ENCODE results near the gene MALRD1. TPM values are rescaled to one million over a fixed set of nuclear protein-coding genes. Genes with fewer than 3 reads are reported as not detected.

MALRD1 gene
- total RNA-seq, 1 experiment from 2014 or later: not detected

GRCh38 chr10:19750972-19751371 lies 702.4 kb downstream of the MALRD1 start:
- BruUV-seq (replicated peaks): no TSS peak
- CTCF ChIA-PET: no interaction called here
- Histone ChIP-seq H3K4me3 (ENCODE audit: low read depth in 2 of 2, low read length in 2 of 2) (no peak overlapping the region), H3K9me3 (ENCODE audit: control insufficient read depth, insufficient read depth, low read depth, low read length) (no peaks in the 10 kb centered on the region), H3K27me3 (ENCODE audit: control insufficient read depth, insufficient read depth, low read length) (no peaks in the 10 kb centered on the region), H3K27ac (ENCODE audit: low read length) (no peak overlapping the region), H3K4me1 (ENCODE audit: control insufficient read depth, insufficient read depth, low read length) (no peaks in the 10 kb centered on the region), H3K36me3 (ENCODE audit: control insufficient read depth, insufficient read depth, low read length) (no peaks in the 10 kb centered on the region)
- in situ Hi-C loops (cut with HindIII; ENCODE audit: low pct_unique_long_range_greater_than_20kb, low sequenced_read_pairs): no loop called here
- intact Hi-C loops (cut with micrococcal nuclease; ENCODE audit: unreplicated experiment): no loop called here
- TF ChIP-seq POLR2AphosphoS5 (IDR thresholded peaks at IDR 0.05; ENCODE audit: low read depth, low read length) (no peak), SIN3A (IDR thresholded peaks at IDR 0.05; ENCODE audit: borderline replicate concordance, insufficient read depth, low read depth, low read length) (no peak), REST (IDR thresholded peaks at IDR 0.05; ENCODE audit: insufficient read depth in 1 of 2, low read depth in 2 of 2, low read length in 1 of 2) (no peak), TCF7L2 (IDR thresholded peaks at IDR 0.05; ENCODE audit: low read depth, low read length) (no peak), CTCF (IDR thresholded peaks at IDR 0.05) (no peak)
- DNase-seq (ENCODE audit: low read depth, low spot score): no peak
- POLR2A ChIA-PET: no interaction called here
- no peak for ATAC-seq

DNA sequence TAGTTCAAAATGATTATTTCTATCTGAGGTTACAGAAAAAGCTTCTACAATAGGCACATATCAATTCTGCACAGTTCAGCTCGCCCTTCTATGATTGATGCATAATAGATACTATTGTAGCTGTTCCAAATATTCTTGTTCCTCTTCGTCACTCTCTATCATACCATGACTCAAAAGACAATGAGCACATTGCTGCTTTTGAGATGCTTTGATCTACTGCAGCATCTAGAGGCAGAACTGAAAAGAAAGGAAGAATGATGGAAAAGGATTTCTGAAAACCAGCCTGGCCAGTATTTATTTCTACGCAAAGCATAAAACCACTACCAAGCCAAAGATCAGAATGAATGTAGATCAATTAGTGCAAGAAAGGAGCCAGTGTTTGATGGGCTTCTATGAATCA lies 708.3 kb downstream of the MALRD1 start:
- DNase-seq (ENCODE audit: low read depth, low spot score): no peak
- no peak overlapping the region for H3K27ac ChIP-seq (ENCODE audit: low read length)
- BruUV-seq (replicated peaks): no TSS peak
- no peak overlapping the region for H3K4me3 ChIP-seq (ENCODE audit: low read depth in 2 of 2, low read length in 2 of 2)
- H3K4me1 ChIP-seq (ENCODE audit: control insufficient read depth, insufficient read depth, low read length): no peaks in the 10 kb centered on the region
- no peaks in the 10 kb centered on the region for H3K27me3 ChIP-seq (ENCODE audit: control insufficient read depth, insufficient read depth, low read length)
- no peak for ATAC-seq
- TF ChIP-seq REST (IDR thresholded peaks at IDR 0.05; ENCODE audit: insufficient read depth in 1 of 2, low read depth in 2 of 2, low read length in 1 of 2): no peak
- no peak for TF ChIP-seq SIN3A (IDR thresholded peaks at IDR 0.05; ENCODE audit: borderline replicate concordance, insufficient read depth, low read depth, low read length)
- TF ChIP-seq POLR2AphosphoS5 (IDR thresholded peaks at IDR 0.05; ENCODE audit: low read depth, low read length): no peak
- TF ChIP-seq TCF7L2 (IDR thresholded peaks at IDR 0.05; ENCODE audit: low read depth, low read length): no peak
- TF ChIP-seq CTCF (IDR thresholded peaks at IDR 0.05): no peak
- H3K9me3 ChIP-seq (ENCODE audit: control insufficient read depth, insufficient read depth, low read depth, low read length): no peaks in the 10 kb centered on the region
- in situ Hi-C loops (cut with HindIII; ENCODE audit: low pct_unique_long_range_greater_than_20kb, low sequenced_read_pairs): no loop called here
- no peaks in the 10 kb centered on the region for H3K36me3 ChIP-seq (ENCODE audit: control insufficient read depth, insufficient read depth, low read length)
- POLR2A ChIA-PET: no interaction called here
- intact Hi-C loops (cut with micrococcal nuclease; ENCODE audit: unreplicated experiment): no loop called here
- CTCF ChIA-PET: no interaction called here

All from Panc1 (cell line).